Measurements from ENCODE around the gene ADGRV1. TPM values are rescaled to one million over a fixed set of nuclear protein-coding genes. Genes with fewer than 3 reads are reported as not detected.

ADGRV1 gene
- total and polyA plus RNA-seq, 2 donors (not counting 3 experiments of a cell fraction or from before 2014, with no cell fraction given), result 0.11 to 0.55 TPM

GRCh38 chr5:90877049-90877448 lies 318.5 kb downstream of the ADGRV1 start:
- intact Hi-C loops (cut with micrococcal nuclease) (no loop called here), dilution Hi-C loops (cut with MboI; ENCODE audit: extremely low pct_ligation_motif_present, low sequenced_read_pairs) (no loop called here)
- DNase-seq (ENCODE audit: low read depth, low spot score), result no peak
- Histone ChIP-seq H2AFZ (ENCODE audit: low read depth, low read length) (no peak overlapping the region), H3K27ac (ENCODE audit: insufficient read depth, low read depth, low read length) (no peak overlapping the region), H3K9ac (replicated peaks; ENCODE audit: extremely low read depth, insufficient read depth, low read length) (no peak overlapping the region), H4K20me1 (replicated peaks; ENCODE audit: control insufficient read depth, extremely low read depth, insufficient read depth, low read length) (no peaks in the 10 kb centered on the region), H3K27me3 (ENCODE audit: control insufficient read depth in 2 of 2, insufficient read depth in 2 of 2, low read length in 2 of 2) (no peaks in the 10 kb centered on the region), H3K9me1 (replicated peaks; ENCODE audit: control insufficient read depth, extremely low read depth, insufficient read depth, low read length) (no peaks in the 10 kb centered on the region), H3K4me3 (replicated peaks in 1 of 3; ENCODE audit: insufficient read depth in 1 of 3, low read depth in 1 of 3, low read length in 3 of 3) (no peak overlapping the region), H3K4me1 (ENCODE audit: control insufficient read depth, extremely low read depth, insufficient read depth, low read length) (peaks cover 16% of the 10 kb centered on the region), H3K9me3 (replicated peaks; ENCODE audit: control insufficient read depth, insufficient read depth, low read length) (no peaks in the 10 kb centered on the region), H3K79me2 (ENCODE audit: control insufficient read depth, insufficient read depth, low read length) (no peaks in the 10 kb centered on the region), H3K4me2 (ENCODE audit: insufficient read depth, low read length) (no peak overlapping the region), H3K36me3 (ENCODE audit: control insufficient read depth in 2 of 2, extremely low read depth in 1 of 2, insufficient read depth in 2 of 2, low read length in 2 of 2) (no peaks in the 10 kb centered on the region)
- ChIA-PET POLR2A (no interaction called here), CTCF (interaction anchor here (1.2 to 2.7 kb wide), 3 partner anchors 56 to 542 kb away, joined by 3 to 10 read pairs (median 10); no protein-coding TSS in a partner anchor)
- FAIRE-seq, result no peak
- TF ChIP-seq POLR2A (IDR thresholded peaks at IDR 0.05; ENCODE audit: low read depth, low read length), result no peak
- TF ChIP-seq GATA2 (IDR thresholded peaks at IDR 0.05; ENCODE audit: insufficient read depth, insufficient read length, low read depth, low read length), result no peak
- TF ChIP-seq MYC (IDR thresholded peaks at IDR 0.05; ENCODE audit: low read depth, low read length), result no peak
- no peak for TF ChIP-seq MAX (IDR thresholded peaks at IDR 0.05; ENCODE audit: insufficient read depth, insufficient read length)
- no peak for TF ChIP-seq JUN (IDR thresholded peaks at IDR 0.05; ENCODE audit: borderline replicate concordance, insufficient read depth, insufficient read length, low read depth)
- no peak for TF ChIP-seq POLR2AphosphoS5 (IDR thresholded peaks at IDR 0.05; ENCODE audit: insufficient read depth, low read depth, low read length)
- no peak for TF ChIP-seq CTCF (IDR thresholded peaks at IDR 0.05; ENCODE audit: extremely low read depth in 1 of 2, insufficient read depth in 1 of 2, low read depth in 1 of 2, low read length in 2 of 2)
- no peak for TF ChIP-seq EZH2 (IDR thresholded peaks at IDR 0.05; ENCODE audit: borderline replicate concordance, low read depth, low read length, severe bottlenecking)
- TF ChIP-seq FOS (IDR thresholded peaks at IDR 0.05; ENCODE audit: borderline replicate concordance, insufficient read depth, low read length), result no peak
- BruUV-seq (replicated peaks), result no TSS peak
